HFFc6 (cell line): ENCODE measurements around the gene CHD9. TPM values are rescaled to one million over a fixed set of nuclear protein-coding genes. Genes with fewer than 3 reads are reported as not detected.
A peak's percentile ranks its signal among the peaks of the same experiment; 100 is the strongest.

Source experiments
- DNase-seq: peaks from one replicate; pipeline ENCODE4 v3.0.0-alpha.2; 2018
- H3K27ac Mint-ChIP-seq: 2 replicates; pipeline ENCODE4 v1.8.0; 2020; ENCODE audit warnings: mild to moderate bottlenecking, mixed read lengths
- H3K27me3 Mint-ChIP-seq: 2 replicates; pipeline ENCODE4 v1.8.0; 2021; ENCODE audit warnings: mild to moderate bottlenecking, moderate library complexity, mixed read lengths; ENCODE audit not compliant: insufficient read depth
- H3K36me3 Mint-ChIP-seq: 2 replicates; pipeline ENCODE4 v1.8.0; 2021; ENCODE audit warnings: low read depth, mixed read lengths
- H3K4me1 Mint-ChIP-seq: 2 replicates; pipeline ENCODE4 v1.8.0; 2020; ENCODE audit warnings: low read depth, mixed read lengths
- H3K4me3 Mint-ChIP-seq: 2 replicates; pipeline ENCODE4 v1.8.0; 2020; ENCODE audit warnings: mild to moderate bottlenecking, moderate library complexity, mixed read lengths
- H3K9me3 Mint-ChIP-seq: 2 replicates; pipeline ENCODE4 v1.8.0; 2020; ENCODE audit warnings: mild to moderate bottlenecking, mixed read lengths
- total RNA-seq, 6 experiments: library from RNA; stranded (reverse); fragmentation: NEBNext Ultra II Directional; extraction: Animal tissue kit (Norgen Biotek cat#: 25700); gene quantifications; 2 replicates in 1 of 6; 3 replicates in 5 of 6; pipeline ENCODE4 v1.2.3, GENCODE V29; 2021
- TF ChIP-seq, protein P1 (sequence below): fragments of 200-600 bp; sonication (generic); IDR thresholded peaks from 2 replicates; pipeline ENCODE4 v1.5.0; 2021; ENCODE audit warnings: antibody characterized with exemption, mild to moderate bottlenecking

Gene CHD9
- total RNA-seq, 6 experiments from 2014 or later, result 39.7 to 48.8 (median 45.7) TPM

GRCh38 chr16:53147500-53148065 lies 92.8 kb downstream of the CHD9 start:
- no peaks in the 10 kb centered on the region for H3K9me3 Mint-ChIP-seq
- DNase-seq, result no peak
- 0 out of 2 replicates have a peak, but pooled peaks cover 6% of the 10 kb centered on the region for H3K4me1 Mint-ChIP-seq
- H3K27ac Mint-ChIP-seq, result no peak overlapping the region
- H3K36me3 Mint-ChIP-seq, result peaks cover 12% of the 10 kb centered on the region
- TF ChIP-seq, protein P1, sequence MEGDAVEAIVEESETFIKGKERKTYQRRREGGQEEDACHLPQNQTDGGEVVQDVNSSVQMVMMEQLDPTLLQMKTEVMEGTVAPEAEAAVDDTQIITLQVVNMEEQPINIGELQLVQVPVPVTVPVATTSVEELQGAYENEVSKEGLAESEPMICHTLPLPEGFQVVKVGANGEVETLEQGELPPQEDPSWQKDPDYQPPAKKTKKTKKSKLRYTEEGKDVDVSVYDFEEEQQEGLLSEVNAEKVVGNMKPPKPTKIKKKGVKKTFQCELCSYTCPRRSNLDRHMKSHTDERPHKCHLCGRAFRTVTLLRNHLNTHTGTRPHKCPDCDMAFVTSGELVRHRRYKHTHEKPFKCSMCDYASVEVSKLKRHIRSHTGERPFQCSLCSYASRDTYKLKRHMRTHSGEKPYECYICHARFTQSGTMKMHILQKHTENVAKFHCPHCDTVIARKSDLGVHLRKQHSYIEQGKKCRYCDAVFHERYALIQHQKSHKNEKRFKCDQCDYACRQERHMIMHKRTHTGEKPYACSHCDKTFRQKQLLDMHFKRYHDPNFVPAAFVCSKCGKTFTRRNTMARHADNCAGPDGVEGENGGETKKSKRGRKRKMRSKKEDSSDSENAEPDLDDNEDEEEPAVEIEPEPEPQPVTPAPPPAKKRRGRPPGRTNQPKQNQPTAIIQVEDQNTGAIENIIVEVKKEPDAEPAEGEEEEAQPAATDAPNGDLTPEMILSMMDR, result no peak
- H3K27me3 Mint-ChIP-seq, result no peaks in the 10 kb centered on the region
- H3K4me3 Mint-ChIP-seq, result no peak overlapping the region

GRCh38 chr16:53150769-53151168 lies 96.0 kb downstream of the CHD9 start:
- H3K27ac Mint-ChIP-seq, result no peak overlapping the region
- DNase-seq, result no peak
- no peaks in the 10 kb centered on the region for H3K27me3 Mint-ChIP-seq
- H3K4me1 Mint-ChIP-seq, result peaks cover 14% of the 10 kb centered on the region
- H3K4me3 Mint-ChIP-seq, result no peak overlapping the region
- H3K36me3 Mint-ChIP-seq, result peaks cover 17% of the 10 kb centered on the region
- TF ChIP-seq, protein P1, result no peak
- no peaks in the 10 kb centered on the region for H3K9me3 Mint-ChIP-seq

DNA sequence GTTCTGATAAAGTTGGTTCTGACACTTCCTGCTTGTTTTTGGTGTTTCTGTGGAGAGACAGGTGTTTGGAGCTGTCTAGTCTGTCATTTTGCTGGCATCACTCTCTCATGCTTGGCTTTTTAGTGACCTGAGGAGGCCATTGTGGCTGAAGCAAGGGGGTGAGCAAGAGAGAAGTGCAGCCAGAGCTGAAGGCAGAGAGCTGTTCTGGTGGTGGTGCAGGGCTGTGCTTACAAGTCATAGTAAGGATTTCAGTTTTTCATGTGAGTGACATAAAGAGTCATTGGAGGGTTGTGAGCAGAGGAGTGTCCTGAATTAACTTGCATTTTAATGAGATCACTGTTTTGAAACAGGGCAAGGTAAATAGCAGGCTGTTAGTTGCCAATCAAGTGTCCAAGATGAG lies 97.5 kb downstream of the CHD9 start:
- Mint-ChIP-seq H3K27ac (no peak overlapping the region), H3K9me3 (no peaks in the 10 kb centered on the region), H3K36me3 (peaks cover 30% of the 10 kb centered on the region), H3K4me3 (no peak overlapping the region), H3K4me1 (peaks cover 29% of the 10 kb centered on the region), H3K27me3 (no peaks in the 10 kb centered on the region)
- DNase-seq, result no peak
- TF ChIP-seq, protein P1, result no peak

GRCh38 chr16:53153130-53153529 lies 98.3 kb downstream of the CHD9 start:
- no peak for DNase-seq
- Mint-ChIP-seq H3K36me3 (peaks cover 31% of the 10 kb centered on the region), H3K27me3 (no peaks in the 10 kb centered on the region), H3K9me3 (no peaks in the 10 kb centered on the region), H3K4me3 (no peak overlapping the region), H3K4me1 (peaks cover 31% of the 10 kb centered on the region), H3K27ac (no peak overlapping the region)
- TF ChIP-seq, protein P1, result no peak

- H3K9me3 Mint-ChIP-seq, result no peaks in the 10 kb centered on the region
- peak overlapping the region; percentile 17; the same call in 1 of the 2 replicates for H3K27ac Mint-ChIP-seq
- no peak for DNase-seq
- TF ChIP-seq, protein P1, result no peak
- no peaks in the 10 kb centered on the region for H3K27me3 Mint-ChIP-seq
- H3K4me1 Mint-ChIP-seq, result peaks cover 24% of the 10 kb centered on the region
- peaks cover 19% of the 10 kb centered on the region for H3K36me3 Mint-ChIP-seq
- no peak overlapping the region for H3K4me3 Mint-ChIP-seq
Observed at GRCh38 chr16:53154513-53154912, 99.7 kb downstream of the CHD9 start.
